Activated CD8-positive, alpha-beta memory T cell treated with anti-CD3 and anti-CD28 coated beads, Interleukin-2, amount 50 U/mL, for 24 hours (primary cell): ENCODE results near the gene CRTAP.
"Not testable (repeated sequence)": the region's sequence is repeated elsewhere in the genome, so short reads cannot be mapped to it uniquely, and the experiment has no call there.

Experiments
- DNase-seq: peaks from one replicate; pipeline ENCODE4 v3.0.0-alpha.2; 2020; ENCODE audit errors: extremely low read depth

The CRTAP gene

DNA sequence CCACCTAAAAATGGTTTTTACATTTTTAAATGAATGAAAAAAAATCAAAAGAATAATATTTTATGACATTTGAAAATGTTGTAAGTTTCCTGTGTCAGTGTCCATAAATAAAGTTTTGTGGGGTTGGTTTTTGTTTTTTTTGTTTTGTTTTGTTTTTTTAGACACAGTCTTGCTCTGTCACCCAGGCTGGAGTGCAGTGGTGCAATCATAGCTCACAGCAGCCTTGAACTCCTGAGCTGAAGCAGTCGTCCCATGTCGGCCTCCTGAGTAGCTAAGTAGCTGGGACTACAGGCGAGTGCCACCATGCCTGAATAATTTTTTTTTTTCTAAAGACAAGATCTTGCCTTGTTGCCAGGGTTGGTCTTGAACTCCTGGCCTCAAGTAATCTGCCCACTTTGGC lies 14.1 kb upstream of the CRTAP start:
- DNase-seq = no peak

- DNase-seq = no peak
Observed at GRCh38 chr3:33100229-33100628, 13.6 kb upstream of the CRTAP start.

DNA sequence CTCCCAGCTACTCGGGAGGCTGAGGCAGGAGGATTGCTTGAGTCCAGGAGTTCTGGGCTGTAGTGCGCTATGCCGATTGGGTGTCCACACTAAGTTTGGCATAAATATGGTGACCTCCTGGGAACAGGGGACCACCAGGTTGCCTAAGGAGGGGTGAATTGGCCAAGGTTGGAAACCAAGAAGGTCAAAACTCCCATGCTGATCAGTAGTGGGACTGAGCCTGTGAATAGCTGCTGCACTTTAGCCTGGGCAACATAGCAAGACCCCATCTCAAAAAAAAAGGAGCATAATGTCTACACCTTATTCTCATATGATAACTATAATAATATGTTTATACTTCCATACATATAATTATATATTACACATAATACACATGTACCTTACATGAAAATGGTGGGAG lies 10.8 kb upstream of the CRTAP start:
- DNase-seq = no peak

- DNase-seq = no peak
Observed at GRCh38 chr3:33103480-33103879, 10.3 kb upstream of the CRTAP start.

DNA sequence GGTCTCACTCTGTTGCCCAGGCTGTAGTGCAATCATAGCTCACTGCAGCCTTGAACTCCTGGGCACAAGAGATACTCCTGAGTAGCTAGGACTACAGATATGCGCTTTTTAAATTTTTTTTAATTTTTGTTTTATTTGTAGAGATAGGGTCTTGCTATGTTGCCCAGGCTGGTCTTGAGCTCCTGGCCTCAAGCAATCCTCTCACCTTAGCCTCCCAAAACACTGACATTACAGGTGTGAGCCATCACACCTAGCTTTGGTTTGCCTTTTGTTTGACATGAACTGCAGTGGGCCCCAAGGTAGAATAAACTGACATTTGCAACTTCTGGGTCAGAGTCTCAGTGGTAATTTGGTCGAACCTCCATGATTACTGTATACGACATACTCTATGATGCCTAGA lies 9.0 kb upstream of the CRTAP start:
- DNase-seq = no peak

DNA sequence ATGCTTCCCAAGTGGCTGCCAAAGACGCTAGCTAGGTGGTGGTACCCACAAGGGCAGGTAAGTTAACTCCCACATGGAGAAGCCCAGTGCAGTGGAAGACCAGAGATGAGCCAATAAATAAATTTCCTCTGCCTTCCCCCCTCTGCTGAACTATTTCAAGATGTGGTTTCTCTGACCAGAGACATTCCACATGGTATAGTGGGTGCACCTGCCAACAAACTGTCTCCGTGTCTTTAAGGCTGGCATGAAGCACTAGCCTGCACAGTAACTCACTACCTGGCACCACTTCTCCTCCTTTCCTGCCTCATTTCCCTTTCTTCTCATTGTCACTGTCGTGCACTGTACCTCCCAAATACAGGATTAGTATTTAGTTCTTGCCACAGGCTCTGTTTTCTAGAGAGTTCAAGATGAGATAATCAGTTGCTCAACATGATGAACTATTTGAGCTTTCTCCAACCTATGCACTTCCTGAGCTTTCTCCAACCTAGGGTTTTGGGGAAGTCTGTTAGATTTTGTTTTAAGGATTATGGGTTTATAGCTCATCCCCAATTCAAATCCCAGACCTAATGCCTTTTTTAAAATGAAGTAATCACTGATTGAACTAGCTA lies 8.4 kb upstream of the CRTAP start:
- no peak for DNase-seq

- not testable (repeated sequence) for DNase-seq
Observed at GRCh38 chr3:33106854-33107253, 7.0 kb upstream of the CRTAP start.

DNA sequence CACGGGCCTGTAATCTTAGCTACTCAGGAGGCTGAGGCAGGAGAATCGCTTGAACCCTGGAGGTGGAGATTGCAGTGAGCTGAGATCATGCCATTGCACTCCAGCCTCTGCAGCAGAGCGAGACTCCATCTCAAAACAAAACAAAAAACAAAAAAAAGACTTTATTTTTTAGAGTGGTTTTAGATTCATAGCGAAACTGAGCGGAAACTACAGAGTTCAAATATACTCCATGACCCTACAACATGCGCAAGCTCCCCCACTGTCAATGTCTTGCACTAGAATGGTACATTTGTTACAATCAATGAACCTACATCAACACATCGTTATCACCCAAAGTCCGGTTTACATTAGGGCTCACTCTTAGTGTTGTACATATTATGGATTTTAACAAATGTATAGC lies 2.2 kb upstream of the CRTAP start:
- DNase-seq = no peak

GRCh38 chr3:33114622-33115023 lies 809 bp downstream of the CRTAP start:
- DNase-seq = no peak

- no peak for DNase-seq
Observed at GRCh38 chr3:33115024-33115768, 1.4 kb downstream of the CRTAP start.

GRCh38 chr3:33117461-33117860 lies 3.6 kb downstream of the CRTAP start:
- no peak for DNase-seq

GRCh38 chr3:33119891-33120290 lies 6.1 kb downstream of the CRTAP start:
- DNase-seq = no peak

DNA sequence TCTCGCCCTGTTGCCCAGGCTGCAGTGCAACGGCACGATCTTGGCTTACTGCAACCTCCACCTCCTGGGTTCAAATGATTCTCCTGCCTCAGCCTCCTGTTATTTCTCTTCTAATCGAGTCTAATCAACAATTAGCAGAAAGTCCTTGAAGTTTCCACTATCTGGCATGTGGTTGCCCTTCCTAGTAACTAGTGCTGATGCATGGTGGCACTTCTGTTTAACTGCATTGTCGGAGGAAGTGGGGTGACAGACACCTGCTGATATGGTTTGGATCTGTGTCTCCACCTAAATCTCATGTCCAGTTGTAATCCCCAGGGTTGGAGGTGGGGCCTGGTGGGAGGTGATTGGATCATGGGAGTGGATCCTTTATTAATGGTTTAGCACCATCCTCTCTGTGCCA lies 9.2 kb downstream of the CRTAP start:
- DNase-seq = no peak

DNA sequence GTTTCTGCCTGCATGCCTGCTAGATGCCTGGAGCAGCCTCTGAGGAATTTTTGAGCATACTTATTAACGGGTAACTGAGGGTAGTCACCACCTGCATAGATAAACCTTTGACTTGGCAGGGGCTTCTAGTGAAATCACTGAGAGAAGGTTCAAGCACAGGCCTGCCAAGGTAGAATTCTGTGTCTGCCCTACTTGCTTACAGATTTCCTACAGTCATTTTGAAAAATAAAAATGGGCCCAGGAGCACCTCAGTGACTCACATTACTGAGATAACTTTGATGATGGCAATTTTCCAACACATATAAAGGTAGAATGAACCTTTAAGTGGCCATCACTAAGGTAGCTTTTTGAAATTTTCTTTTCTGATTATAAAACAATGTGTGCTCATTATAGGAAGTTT lies 10.8 kb downstream of the CRTAP start:
- DNase-seq = no peak

GRCh38 chr3:33125840-33126239 lies 12.0 kb downstream of the CRTAP start:
- no peak for DNase-seq

DNA sequence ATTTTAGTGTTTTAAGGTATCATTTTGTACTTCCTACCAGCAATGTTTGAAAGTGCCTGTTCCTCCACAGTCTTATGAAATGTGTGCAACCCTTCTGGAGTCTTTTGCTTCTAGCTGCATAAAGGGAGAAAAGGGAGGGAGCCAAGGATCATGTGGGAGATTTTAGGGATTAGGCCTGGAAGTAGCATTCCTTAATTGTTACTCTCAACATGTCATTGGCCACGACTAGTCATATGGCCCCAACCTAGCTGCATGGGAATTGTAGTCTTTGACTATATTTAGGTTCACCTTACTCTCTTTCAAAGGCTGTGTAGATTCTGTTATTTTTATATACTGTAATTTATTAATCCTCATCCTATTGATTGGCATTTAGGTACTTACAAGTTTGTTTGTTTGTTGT lies 14.9 kb downstream of the CRTAP start:
- DNase-seq = no peak

DNA sequence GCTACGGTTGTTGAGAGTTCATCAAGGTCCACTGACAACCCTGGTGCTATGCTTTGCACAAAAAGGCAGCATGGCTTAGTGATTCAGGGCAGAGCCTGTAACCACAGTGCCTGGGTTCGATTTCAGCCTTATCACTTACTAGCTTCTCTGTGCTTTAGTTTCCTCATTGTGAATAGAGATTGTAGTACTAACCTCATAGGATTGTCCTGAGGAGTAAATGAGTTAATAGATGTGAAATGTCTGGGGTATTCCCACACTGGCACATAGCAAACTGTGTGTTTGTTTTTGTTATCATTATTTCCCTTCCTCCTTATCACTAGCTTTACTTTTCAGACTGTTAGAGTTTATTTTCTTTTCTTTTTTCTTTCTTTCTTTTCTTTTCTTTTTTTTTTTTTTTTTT lies 16.3 kb downstream of the CRTAP start:
- no peak for DNase-seq

GRCh38 chr3:33131331-33132018 lies 17.7 kb downstream of the CRTAP start:
- peak; percentile 3 for DNase-seq

DNA sequence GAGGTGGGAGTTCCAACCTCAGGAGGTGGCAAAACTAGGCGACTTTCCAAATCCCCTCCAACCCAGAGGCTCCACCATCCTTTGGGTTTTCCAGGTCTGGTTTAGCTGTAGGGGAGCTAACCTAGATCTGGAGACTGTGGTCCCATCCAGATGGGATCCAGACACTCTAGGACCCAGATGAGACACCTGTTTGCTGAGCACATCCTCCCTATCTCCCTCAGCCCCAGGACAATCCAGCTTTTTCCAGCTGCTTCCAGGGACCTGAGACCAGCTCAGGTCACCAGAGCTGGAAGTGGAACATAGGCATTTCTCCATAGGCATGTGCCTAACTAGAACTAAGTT lies 18.2 kb downstream of the CRTAP start:
- no peak for DNase-seq

DNA sequence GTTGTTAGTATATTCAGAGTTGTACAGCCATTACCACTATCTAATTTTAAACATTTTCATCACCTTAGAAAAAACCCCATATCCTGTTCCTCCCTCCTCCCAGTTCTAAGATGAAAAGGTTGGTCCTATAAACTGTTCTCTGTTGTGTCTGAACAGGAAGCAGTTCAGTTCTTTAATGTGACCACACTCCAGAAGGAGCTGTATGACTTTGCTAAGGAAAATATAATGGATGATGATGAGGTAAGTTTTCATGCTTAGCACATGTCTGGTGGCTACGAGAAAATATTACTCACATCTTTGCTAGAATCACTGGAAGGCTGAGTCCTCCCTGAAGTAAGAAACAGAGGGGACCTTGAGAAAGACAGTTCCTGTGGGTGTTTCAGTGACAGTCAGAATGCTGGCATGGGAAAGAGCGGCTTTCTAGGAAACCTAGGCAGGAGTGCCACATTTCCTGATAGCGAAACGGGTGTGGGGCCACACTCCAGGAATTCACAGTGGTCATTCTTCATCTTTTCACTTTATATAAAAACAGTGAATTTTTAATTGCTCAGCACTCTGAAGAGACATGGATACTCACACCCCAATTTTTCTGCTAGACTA lies 20.3 kb downstream of the CRTAP start:
- no peak for DNase-seq

DNA sequence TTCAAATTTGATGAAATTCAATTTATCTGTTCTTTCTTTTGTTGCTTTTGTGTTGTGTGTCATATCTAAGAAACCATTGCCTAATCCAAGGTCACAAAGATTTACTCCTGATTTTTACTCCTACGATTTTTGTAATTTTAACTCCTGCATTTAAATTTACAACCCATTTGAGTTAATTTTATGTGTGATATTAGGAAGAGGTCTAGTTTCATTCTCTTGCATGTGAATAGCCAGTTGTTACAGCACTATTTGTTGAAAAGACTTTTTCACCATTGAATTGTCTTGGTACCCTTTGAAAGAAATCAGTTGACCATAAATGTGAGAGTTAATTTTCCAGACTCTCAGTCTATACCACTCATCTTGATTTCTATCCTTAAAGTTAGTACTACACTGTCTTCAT lies 23.9 kb downstream of the CRTAP start:
- DNase-seq = no peak

DNA sequence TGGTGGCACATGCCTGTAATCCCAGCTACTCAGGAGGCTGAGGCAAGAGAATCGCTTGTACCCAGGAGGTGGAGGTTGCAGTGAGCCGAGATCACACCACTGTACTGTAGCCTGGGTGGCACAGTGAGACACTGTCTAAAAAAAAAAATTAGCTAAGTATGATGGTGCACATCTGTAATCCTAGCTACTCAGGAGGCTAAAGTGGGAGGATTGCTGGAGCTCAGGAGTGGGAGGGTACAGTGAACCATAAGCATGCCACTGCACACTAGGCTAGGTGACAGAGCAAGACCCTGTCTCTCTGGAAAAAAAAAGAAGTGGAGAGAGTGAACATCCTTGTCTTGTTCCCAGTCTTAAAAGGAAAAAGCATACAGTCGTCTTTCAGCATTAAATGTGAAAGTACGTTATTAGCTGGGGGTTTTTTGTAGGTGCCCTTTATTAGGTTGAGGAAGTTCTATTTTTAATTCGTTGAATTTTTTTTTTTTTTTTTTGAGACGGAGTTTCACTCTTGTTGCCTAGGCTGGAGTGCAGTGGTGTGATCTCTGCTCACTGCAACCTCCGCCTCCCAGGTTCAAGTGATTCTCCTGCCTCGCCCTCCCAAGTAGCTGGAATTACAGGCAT lies 25.3 kb downstream of the CRTAP start:
- DNase-seq = not testable (repeated sequence)
